ENCODE measurements around the gene LY6G6C.
"Not testable (repeated sequence)": the region's sequence is repeated elsewhere in the genome, so short reads cannot be mapped to it uniquely, and the experiment has no call there.

The LY6G6C gene

DNA sequence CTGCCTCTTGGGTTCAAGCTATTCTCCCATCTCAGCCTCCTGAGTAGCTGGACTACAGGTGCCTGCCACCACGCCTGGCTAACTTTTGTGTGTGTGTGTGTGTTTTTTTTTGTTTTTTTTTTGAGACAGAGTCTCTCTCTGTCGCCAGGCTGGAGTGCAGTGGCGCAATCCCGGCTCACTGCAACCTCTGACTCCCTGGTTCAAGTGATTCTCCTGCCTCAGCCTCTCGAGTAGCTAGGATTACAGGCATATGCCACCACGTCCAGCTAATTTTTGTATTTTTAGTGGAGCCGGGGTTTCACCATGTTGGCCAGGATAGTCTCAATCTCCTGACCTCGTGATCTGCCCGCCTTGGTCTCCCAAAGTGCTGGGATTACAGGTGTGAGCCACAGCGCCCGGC is 12.4 kb downstream of the LY6G6C start:
- in situ Hi-C loops (cut with MboI; ENCODE audit: low sequenced_read_pairs): not testable (repeated sequence)

- in situ Hi-C loops (cut with MboI; ENCODE audit: low sequenced_read_pairs): no loop called here
These were observed 13.3 kb downstream of the LY6G6C start for GRCh38 chr6:31708224-31708623.

GRCh38 chr6:31707701-31708100 is 13.8 kb downstream of the LY6G6C start:
- in situ Hi-C loops (cut with MboI; ENCODE audit: low sequenced_read_pairs): no loop called here

DNA sequence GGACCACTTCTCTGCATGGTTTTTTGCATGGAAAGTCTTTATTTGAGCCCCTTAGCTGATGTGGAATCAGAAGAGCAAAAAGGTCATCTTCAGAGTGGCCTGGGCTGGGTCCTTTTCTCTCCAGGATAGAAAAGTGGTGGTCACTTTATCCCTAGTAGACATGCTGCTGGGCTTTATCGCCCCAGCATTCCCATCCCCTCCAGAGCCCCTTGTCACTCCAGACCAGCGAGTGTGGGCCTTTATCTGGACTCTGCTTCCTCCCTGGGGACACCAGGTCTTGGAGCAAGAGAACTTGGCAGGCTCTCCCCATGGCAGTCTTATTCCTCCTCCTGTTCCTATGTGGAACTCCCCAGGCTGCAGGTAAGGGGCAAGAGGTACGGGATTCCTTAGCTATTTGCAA is 14.9 kb downstream of the LY6G6C start, which contains the start of gene LY6G6F:
Gene LY6G6F, plus strand, starts transcription at position 268 of the 400 bp plus-strand sequence. Its CDS starts 41 bp downstream, at position 309.
- in situ Hi-C loops (cut with MboI; ENCODE audit: low sequenced_read_pairs): no loop called here

DNA sequence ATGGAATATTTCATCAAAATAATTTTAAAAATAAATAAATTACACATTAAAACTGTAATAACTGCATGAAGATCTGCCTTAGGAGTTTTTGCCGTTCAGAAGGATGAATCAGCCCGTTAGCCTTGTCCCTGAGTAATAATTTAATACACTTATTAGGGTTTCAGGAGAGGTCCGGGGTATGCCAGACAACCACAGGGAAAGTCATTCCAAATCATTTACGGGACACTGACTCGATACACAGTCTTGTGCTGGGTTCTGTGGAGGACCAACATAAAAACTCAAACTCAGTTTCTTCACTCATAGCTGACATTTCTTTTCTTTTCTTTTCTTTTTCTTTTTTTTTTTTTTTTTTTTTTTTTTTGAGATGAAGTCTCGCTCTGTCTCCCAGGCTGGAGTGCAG is 15.6 kb downstream of the LY6G6C start:
- in situ Hi-C loops (cut with MboI; ENCODE audit: low sequenced_read_pairs): no loop called here

GRCh38 chr6:31702819-31703716 is 18.5 kb downstream of the LY6G6C start, which contains the start of gene ABHD16A:
TSS of gene ABHD16A (minus strand) at chr6:31703324. CDS start at chr6:31703281, 43 bp downstream.
- in situ Hi-C loops (cut with MboI; ENCODE audit: low sequenced_read_pairs): no loop called here

DNA sequence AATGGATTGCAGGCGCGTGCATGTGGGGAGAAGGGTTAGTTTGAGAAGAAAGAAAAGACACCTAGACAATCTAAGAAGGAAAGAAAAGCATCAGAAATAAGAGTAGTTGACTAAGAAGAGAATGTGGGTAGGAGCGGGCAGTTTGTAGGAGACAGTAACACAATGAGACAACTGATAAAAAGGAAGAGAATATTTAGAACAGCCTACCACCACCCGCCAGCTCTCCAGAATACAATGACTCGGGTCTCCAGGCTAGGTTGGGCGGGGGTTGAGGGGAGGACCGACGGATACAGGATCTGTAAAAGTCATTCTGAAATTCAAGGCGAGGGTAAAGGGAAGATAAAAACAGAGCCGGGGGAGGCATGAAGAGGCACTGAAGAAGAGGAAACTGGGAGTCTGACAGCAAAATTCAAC is 19.1 kb downstream of the LY6G6C start:
- in situ Hi-C loops (cut with MboI; ENCODE audit: low sequenced_read_pairs): no loop called here

DNA sequence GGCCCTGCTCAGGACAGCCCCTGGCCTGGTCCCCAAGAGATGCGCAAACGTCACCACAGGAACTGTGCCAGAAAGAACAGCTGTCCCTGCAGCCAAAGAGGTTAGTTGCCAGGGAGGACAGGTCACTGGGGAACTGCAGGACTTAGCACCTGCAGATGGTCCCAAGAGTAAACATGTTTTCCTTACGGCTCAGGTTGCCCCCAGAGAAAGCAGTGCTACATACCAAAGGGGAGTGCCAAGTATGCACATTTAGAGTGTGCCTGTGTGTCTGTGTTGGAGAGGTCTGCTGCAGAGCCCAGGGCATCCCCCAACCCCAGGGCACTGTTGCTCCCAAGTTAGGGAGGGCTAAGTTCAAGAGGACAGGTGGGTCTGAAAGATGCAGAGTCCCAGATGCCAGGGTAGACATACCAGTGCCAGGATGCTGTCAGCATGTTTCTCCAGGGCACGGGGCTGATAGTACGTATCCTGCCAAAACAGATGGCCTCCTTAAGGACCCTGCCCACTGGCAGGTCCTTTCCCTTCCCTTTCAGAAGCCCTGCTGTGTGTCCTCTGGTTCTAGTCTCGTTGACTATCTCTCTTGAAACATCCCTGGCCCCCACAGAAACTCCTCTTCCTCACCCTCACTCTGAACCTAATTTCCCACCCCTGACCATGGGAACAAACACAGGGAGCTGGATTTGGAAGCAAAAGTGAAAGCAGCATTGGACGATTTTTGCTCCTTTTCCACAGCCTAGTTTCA is 19.7 kb downstream of the LY6G6C start:
- in situ Hi-C loops (cut with MboI; ENCODE audit: low sequenced_read_pairs): no loop called here

- in situ Hi-C loops (cut with MboI; ENCODE audit: low sequenced_read_pairs): no loop called here
These were observed 20.7 kb downstream of the LY6G6C start for GRCh38 chr6:31700740-31701401.

DNA sequence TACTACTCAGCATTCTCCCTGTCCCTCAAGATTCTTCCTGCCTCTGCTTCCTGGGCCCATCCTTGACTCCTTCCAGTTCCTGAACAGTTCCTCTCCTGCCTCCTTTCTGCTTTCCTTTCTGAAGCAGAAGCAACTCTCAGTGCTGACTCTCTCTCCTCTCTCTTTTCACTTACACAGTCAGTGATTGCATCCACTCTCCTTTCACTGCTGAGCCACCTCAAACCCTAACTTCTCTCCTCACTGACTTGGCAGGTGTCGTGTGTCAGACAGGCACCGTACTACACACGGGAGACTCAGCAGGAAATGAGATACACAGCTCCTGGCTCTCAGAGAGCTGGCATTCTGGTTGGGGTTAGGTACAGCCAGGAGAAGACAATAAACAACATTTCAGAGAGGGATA is 24.0 kb downstream of the LY6G6C start:
- in situ Hi-C loops (cut with MboI; ENCODE audit: low sequenced_read_pairs): no loop called here

DNA sequence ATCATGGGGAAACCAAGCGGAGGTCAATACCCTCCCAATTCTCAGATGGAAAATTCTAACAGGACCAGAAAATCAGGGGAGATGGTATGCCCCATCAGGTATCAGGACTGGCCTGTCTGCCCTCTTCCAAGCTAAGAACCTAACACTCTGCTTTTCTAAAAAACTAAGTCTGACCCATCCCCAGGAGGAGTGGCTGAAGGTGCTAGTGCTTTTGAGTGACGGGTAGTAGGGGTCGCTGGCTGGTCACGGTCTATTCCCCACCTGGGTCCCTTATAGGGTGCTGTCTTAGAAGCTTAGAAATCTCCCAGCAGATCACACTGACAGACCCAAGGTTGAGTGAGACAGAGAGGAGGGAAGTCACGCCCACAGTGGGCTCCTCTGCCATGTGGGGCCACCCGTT is 28.0 kb downstream of the LY6G6C start:
- in situ Hi-C loops (cut with MboI; ENCODE audit: low sequenced_read_pairs): no loop called here

DNA sequence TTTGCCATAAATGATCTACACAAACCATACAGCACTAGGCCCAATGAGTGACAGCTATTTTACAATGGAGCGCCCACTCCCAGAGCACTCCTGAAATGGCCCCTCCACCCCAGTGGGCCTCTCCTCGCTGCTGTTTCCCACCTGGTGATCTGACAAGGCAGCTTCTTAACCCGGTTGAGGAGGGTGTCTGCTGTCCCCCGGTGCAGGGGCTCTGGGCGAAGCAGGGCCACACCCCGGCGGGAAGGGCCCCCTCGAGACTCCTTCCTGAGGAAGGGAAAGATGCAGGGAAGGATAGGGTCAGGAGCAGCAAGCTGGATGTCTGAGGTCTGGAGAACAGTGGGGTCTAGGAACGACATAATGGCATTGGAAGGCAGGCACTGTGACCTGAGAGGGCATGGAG is 28.7 kb downstream of the LY6G6C start:
- in situ Hi-C loops (cut with MboI; ENCODE audit: low sequenced_read_pairs): no loop called here

DNA sequence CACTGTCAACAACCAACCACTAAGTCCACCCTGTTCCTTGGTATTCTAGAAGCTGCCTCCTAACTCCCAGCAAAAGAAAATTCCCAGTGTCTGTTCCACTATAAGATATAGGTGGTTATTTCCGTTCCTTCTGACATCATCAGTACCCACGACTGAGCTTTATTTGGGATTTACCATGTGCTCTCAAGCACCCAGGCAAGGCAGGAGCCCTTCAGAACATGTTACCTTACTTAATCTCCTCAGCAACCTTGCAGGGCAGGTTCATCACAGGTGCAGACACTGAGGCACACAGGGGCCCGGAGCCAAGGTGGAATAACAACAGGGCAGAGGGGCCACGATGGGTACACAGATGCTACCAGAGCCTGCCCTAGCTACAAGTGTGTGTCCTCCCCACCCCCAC is 29.2 kb downstream of the LY6G6C start:
- in situ Hi-C loops (cut with MboI; ENCODE audit: low sequenced_read_pairs): no loop called here

DNA sequence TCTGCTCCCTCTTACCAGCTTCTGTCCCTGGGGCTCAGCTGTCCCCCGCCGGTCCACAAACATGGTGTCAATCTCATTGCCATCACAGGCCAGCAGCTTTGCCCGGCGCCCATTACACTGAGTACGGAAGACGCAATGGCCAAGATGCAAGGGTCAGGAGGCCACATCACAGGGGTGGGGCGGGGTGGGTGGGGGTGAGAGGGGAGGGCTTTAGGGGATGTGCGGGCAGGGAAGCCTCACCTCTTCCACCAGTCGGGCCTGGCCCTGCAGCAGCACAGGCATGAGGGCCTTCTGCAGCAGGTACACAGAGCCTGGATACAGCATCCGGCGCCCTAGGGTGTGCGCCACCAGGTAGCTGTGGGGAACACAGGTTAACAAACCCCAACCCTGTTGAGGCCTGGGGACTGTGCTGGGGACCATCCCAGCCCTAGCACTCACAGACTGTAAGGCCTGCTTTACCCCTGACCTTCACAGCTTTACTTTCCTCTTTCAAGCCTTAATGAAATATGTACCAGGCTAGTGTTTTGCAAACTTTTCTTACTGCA is 29.9 kb downstream of the LY6G6C start:
- in situ Hi-C loops (cut with MboI; ENCODE audit: low sequenced_read_pairs): no loop called here

DNA sequence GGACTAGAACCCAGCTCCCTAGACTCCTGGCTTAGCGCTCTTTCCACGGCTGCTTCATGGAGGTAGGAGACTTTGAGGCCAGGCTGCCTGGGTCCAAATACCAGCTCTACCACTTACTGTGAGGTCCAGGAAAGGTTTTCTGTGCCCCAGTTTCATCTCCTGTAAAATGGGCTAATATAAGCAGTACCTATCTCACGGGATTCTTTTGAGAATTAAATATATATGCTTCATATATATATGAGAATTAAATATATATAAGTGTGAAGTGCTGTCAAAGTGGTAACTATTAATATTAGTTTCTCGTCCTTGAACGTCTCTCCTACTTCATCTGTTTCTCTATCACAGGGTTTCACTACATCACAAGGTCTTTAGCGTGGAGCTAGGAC is 30.5 kb downstream of the LY6G6C start:
- in situ Hi-C loops (cut with MboI; ENCODE audit: low sequenced_read_pairs): no loop called here

DNA sequence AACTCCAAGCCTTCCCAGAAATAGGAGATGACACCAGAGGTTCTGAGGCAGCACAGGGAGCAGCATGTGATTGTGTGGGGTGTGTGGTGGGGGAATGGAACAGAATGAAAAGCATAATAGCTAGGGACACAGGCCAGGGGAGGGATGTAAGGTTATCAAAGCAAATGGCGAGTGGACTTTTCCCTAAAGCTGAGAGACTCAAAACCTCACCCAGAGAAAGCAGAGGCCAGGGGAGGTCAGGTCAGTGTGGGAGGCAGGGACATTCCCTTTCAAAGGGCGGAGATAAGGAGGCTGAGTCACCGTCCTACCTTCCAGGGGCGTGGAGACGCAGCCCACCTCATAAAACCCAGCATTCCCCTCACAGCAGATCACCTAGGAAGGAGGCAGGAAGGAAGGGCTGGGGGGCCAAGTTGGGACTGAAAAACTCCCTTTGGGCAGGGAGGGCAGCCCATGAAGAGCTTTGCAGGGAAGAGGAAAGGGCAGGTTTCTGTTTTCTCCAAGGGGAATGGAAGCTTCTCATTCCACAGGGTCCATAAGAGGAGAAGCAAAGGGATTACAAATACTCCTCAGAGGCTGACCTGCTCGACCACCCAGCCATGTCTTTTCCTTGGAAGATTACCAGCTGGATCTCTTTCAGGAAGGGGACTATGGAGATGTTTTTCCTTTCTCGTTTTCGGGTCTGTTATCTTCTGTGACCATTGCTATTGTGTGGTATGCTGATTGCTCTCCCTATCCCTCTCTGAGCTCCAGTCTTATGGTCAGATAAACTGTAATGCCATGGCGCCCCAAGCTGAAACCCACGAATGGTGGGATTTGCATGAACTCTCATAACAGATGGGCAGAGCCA is 31.1 kb downstream of the LY6G6C start:
- in situ Hi-C loops (cut with MboI; ENCODE audit: low sequenced_read_pairs): no loop called here

GRCh38 chr6:31689249-31690110 is 32.1 kb downstream of the LY6G6C start:
- in situ Hi-C loops (cut with MboI; ENCODE audit: low sequenced_read_pairs): no loop called here

- in situ Hi-C loops (cut with MboI; ENCODE audit: low sequenced_read_pairs): no loop called here
These were observed 33.5 kb downstream of the LY6G6C start for GRCh38 chr6:31687860-31688693.
